Midbrain (tissue), 1 donor: ENCODE data around the gene EXOC6B.

Experiments
- DNase-seq: peaks from one replicate; lab custom pipeline; 2025; lab: John Stamatoyannopoulos, UW

Gene EXOC6B

DNA sequence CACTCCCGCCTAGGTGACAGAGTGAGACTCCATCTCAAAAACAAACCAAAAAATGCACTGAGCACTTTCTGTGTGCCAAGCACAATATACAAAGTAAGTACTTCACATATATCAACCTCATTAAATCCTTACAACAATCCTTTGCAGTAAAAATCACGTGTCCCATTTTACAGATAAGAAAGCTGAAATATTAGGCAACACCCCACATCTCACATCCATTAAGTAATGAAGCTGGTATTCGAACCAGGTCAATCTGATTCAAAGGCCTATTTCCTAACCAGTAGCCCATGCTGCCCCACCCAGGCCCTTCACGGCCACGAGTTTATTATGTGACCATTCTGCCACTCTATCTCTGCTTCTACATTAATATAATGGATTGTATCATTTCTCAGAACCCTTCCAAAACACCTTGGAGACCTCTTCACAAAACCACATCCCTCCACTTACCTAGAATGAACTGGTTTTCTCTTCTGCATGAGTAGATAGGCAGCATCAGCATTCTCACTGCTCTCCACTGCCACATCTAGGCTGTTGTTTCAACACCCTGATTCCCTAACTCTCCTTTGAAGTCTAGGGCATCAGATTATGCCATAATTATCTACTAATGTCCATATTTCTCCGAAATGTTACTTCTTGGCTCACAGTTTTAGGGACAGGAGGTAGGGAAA is 3.1 kb upstream of the EXOC6B start:
- DNase-seq, result no peak

- DNase-seq, result no peak
Measured at GRCh38 chr2:72827966-72828646, 2.3 kb upstream of the EXOC6B start.

DNA sequence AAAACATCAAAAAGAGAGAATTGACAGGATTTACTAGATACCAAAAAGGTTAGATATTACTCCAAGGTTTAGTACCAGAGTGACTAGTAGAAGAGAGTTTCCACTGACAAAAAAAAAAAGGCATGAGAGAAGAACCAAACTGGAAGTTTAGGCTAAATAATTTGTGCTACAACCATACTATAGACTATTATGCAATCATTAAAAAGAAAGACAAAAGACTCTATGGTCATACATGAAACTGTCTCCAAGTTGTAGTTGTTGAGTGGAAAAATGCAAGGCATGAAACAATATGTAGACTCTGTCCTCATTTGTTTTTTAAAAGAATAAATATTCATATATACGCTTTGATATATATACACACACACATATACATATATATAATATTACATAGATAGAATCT is 1.7 kb upstream of the EXOC6B start:
- DNase-seq, result no peak

DNA sequence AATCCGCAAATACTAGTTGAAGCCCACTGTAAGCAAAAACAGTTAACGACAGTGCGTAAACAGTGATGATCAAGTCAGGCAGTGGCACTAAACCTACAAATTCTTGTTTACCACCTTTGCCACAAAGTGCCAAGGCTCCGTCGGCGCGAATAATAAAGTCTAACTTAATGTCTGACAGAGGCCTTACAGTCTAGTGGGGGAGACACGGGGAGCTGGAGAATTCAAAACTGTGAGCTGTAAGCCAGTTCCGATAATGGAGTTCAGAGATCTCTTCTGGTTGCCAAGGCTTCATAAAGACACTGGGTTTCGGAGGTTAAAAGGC is 284 bp upstream of the EXOC6B start:
- DNase-seq, result no peak

- no peak for DNase-seq
Measured at GRCh38 chr2:72824224-72824842, 1.5 kb downstream of the EXOC6B start.

- no peak for DNase-seq
Measured at GRCh38 chr2:72822794-72823193, 3.0 kb downstream of the EXOC6B start.

DNA sequence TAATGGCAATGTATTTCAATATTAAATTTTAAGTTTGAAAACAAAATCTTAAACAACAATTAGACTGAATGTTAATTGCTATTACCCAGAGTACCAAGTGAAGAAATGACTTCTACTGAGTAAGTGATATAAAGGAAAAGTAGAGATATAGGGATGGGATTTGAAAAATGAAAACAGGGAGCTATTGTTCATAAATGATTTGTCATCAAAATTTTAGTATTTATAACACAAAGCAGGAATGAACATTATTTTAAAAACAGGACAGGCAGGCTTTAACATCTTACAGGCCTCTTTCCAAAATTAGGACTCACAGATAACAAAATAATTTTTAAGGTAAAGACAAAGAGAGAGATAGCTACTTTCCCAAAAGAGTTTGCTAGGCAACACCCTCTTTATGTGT is 3.9 kb downstream of the EXOC6B start:
- DNase-seq, result no peak

DNA sequence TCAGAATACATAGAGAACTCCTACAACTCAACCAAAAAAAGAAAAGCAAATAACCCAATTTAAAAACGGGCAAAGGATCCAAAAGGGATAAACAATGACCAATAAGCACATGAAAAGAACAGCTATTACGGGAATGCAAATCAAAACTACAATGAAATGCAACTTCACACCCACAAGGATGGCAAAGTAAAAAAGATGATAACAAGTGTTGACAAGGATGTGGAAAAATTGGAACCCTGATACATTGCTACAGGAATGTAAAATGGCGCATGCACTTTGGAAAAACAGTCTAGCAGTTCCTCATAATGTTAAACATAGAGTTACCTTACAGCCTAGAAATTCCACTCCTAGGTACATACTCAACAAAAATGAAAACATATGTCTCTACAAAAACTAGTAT is 4.7 kb downstream of the EXOC6B start:
- no peak for DNase-seq

DNA sequence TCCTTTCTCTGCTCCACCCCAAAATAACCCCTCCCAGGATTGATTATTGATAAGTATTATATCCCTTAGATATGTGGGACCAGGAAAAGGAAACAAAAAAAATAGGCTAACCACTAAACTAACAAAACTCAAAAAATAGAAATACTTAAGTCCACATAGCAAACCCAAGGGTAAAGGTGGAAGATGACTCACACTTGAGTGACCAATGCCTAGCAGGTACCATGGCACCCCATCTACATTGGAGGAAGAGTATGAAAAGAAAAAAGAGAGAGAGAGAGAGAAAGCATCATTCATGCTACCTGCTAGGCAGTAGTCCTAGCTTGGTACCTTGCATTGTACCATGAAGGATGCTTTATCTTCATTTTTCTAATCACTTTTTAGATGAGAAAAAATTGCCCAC is 6.3 kb downstream of the EXOC6B start:
- no peak for DNase-seq

DNA sequence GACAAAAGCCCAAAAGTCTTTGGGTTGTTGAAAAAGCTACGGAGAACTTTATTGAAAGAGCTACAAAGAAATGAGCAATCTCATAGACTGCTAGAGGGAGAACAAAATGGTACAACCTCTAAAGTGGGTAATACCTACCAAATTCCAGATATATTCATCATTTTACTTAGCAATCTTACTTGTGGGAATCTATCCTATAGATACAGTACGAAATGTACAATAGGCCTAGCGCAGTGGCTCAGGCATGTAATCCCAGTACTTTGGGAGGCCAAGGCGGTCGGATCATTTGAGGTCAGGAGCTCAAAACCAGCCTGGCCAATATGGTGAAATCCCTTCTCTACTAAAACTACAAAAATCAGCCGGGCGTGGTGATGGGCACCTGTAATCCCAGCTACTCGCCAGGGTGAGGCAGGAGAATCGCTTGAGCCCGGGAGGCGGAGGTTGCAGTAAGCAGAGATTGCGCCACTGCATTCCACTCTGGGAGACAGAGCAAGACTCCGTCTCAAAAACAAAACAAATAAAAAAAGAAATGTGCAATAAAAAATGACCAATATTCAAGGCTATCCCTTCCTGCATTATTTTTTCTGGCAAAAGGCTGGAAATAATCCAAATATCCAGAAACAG is 10.1 kb downstream of the EXOC6B start:
- no peak for DNase-seq

GRCh38 chr2:72813841-72814240 is 12.0 kb downstream of the EXOC6B start:
- peak; percentile 30 for DNase-seq

- DNase-seq, result no peak
Measured at GRCh38 chr2:72810165-72810564, 15.7 kb downstream of the EXOC6B start.

DNA sequence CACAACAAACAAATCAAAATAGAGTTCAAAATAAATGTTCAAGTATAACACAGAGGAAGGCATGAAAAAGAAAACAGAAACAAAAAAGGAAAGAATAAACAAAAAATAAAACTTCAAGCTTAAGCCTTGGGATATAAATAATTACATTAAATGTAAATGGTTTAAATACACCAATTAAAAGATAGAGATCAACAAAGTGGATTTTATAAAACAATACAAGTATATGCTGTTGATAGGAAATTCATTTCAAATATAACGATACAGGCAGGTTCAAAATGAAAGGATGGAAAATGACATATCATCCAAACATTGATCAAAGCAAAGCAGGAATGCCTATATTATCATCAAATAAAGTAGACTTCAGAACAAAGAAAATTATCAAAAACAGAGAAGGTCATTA is 16.7 kb downstream of the EXOC6B start:
- DNase-seq, result no peak

DNA sequence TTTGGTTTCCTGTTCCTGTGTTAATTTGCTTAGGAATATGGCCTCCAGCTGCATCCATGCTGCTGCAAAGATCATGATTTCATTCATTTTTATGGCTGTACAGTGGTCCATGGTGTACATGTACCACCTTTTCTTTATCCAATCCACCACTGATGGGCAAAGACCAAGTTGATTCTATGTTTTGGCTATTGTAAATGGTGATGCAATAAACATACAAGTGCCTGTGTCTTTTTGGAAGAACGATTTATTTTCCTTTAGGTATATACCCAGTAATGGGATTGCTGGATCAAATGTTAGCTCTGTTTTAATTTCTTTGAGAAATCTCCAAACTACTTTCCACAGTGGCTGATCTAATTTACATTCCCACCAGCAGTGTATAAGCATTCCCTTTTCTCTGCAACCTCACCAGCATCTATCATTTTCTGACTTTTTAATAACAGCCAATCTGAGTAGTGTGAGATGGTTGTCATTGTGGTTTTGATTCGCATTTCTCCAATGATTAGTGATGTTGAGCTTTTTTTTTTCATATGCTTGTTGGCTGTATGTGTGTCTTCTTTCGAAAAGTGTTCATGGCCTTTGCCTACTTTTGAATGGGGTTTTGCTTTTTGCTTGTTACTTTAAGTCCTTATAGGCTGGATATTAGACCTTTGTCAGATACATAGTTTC is 19.4 kb downstream of the EXOC6B start:
- no peak for DNase-seq

- DNase-seq, result peak; percentile 32
Measured at GRCh38 chr2:72803626-72804320, 22.1 kb downstream of the EXOC6B start.

DNA sequence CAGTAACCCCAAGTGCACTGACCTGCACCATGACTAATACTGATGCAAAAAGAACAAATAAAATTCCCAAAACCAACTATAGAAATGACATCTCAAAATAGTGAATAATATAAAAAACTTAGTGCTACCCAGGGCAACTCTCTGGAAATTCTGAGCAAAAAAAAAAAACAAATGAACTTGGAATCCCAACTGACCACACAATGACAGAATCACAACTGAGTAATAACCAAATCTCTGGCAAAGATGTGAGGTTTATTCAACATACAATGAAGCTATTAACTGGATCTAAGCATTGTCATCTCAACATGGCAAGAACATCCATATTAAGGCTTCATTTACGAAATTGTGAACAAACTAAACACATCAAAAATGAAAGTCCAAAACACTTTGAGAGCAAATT is 22.7 kb downstream of the EXOC6B start:
- peak; percentile 38 for DNase-seq

DNA sequence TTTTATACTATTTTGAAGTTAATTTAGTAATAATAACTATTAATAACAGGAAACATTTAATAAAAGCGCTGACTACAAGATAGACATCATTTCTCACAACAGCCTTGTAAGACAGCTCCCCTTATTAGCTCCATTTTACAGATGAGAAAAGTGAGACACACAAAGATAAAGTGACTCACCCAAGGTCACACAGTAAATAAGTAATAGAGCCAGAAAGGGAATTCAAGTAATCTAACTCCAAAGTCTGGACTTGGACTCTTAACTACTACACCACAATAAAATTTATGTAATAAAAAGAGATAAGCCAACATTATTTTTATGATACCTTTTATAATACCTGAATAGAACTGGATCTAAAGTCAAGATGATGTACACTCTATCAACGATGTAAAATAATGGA is 25.3 kb downstream of the EXOC6B start:
- no peak for DNase-seq

DNA sequence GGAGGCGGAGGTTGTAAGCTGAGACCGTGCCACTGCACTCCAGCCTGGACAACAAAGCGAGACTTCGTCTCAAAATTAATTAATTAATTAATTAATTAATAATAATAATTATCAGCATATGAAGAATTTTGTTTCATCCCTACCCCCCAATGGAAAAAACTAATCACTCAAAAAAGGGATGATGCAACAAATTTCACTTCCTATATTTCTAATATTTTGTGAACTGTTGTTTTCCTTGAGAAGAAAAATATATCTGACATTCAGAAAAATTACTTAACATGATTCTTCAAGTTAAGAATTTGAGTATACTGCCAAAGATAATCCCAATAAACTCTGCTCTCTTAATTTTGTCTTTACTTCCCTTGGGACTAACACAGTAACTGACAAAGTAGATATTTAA is 28.1 kb downstream of the EXOC6B start:
- DNase-seq, result no peak

- DNase-seq, result no peak
Measured at GRCh38 chr2:72796766-72797165, 29.1 kb downstream of the EXOC6B start.

- no peak for DNase-seq
Measured at GRCh38 chr2:72794572-72794971, 31.3 kb downstream of the EXOC6B start.

DNA sequence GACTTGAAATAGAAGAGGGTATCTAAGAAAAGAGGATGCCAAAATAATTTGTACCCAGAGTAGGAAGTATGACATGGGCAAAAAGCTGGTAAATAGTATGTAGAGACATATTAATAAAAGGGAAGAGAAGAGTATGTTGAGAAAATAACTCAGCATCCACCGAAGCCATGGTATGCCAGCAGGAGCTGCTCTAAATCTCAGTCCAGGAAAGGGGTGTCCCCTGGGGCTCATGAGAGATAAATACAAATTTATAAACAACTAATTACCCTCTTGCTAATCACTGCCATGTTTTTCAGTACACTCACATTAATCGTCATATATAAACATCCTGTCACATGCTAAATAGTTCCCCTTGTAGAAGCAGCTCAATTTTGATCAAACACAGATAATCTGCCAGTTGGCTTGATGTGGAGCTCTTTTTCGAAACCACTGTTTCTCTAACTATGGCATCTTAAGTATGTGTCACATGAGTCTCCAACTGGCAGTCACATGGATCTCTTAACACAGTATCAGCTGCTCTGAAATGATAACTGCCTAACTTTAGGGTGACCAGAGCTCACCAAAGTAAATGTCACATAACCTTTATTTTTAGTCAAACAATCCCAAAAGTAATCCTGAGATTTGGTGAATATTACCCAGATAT is 31.9 kb downstream of the EXOC6B start:
- DNase-seq, result no peak

GRCh38 chr2:72789241-72789640 is 36.6 kb downstream of the EXOC6B start:
- DNase-seq, result no peak
